Stimulated activated CD4-positive, alpha-beta T cell treated with anti-CD3 and anti-CD28 coated beads, Interleukin-4, amount 100 ng/mL, for 24 hours (primary cell): ENCODE results near the gene SRCIN1.
"Not testable (repeated sequence)": the region's sequence is repeated elsewhere in the genome, so short reads cannot be mapped to it uniquely, and the experiment has no call there.

ENCODE experiments used
- DNase-seq: peaks from one replicate; pipeline ENCODE4 v3.0.0-alpha.2; 2020

SRCIN1 gene

GRCh38 chr17:38605841-38606645, at the start of gene SRCIN1:
SRCIN1 (minus strand) TSS chr17:38605952; CDS start chr17:38605705, 247 bp downstream.
- DNase-seq = peak; percentile 43

GRCh38 chr17:38654411-38655398, 49.0 kb upstream of the SRCIN1 start:
- no peak for DNase-seq

GRCh38 chr17:38653679-38654078, 47.9 kb upstream of the SRCIN1 start:
- no peak for DNase-seq

GRCh38 chr17:38653230-38653629, 47.5 kb upstream of the SRCIN1 start:
- DNase-seq = no peak

- DNase-seq = not testable (repeated sequence)
Observed at GRCh38 chr17:38650653-38651173, 45.0 kb upstream of the SRCIN1 start.

- no peak for DNase-seq
Observed at GRCh38 chr17:38637951-38638350, 32.2 kb upstream of the SRCIN1 start.

GRCh38 chr17:38636054-38636453, 30.3 kb upstream of the SRCIN1 start:
- no peak for DNase-seq

GRCh38 chr17:38632334-38632733, 26.6 kb upstream of the SRCIN1 start:
- DNase-seq = no peak

- DNase-seq = no peak
Observed at GRCh38 chr17:38628441-38628840, 22.7 kb upstream of the SRCIN1 start.

GRCh38 chr17:38627957-38628356, 22.2 kb upstream of the SRCIN1 start:
- DNase-seq = no peak

GRCh38 chr17:38626606-38627226, 21.0 kb upstream of the SRCIN1 start:
- DNase-seq = not testable (repeated sequence)

- DNase-seq = no peak
Observed at GRCh38 chr17:38625482-38625881, 19.7 kb upstream of the SRCIN1 start.

GRCh38 chr17:38624782-38625355, 19.1 kb upstream of the SRCIN1 start:
- not testable (repeated sequence) for DNase-seq

GRCh38 chr17:38621538-38621937, 15.8 kb upstream of the SRCIN1 start:
- DNase-seq = no peak

GRCh38 chr17:38620551-38621277, 15.0 kb upstream of the SRCIN1 start:
- DNase-seq = no peak

GRCh38 chr17:38619937-38620550, 14.3 kb upstream of the SRCIN1 start:
- no peak for DNase-seq

- DNase-seq = no peak
Observed at GRCh38 chr17:38619451-38619795, 13.7 kb upstream of the SRCIN1 start.

- DNase-seq = no peak
Observed at GRCh38 chr17:38617967-38618760, 12.4 kb upstream of the SRCIN1 start.

GRCh38 chr17:38617074-38617860, 11.5 kb upstream of the SRCIN1 start:
- no peak for DNase-seq

- no peak for DNase-seq
Observed at GRCh38 chr17:38616361-38616760, 10.6 kb upstream of the SRCIN1 start.
